GM12878 (cell line): Measurements from ENCODE around the gene IL10RA. TPM values are rescaled to one million over a fixed set of nuclear protein-coding genes. Genes with fewer than 3 reads are reported as not detected.
A peak's percentile ranks its signal among the peaks of the same experiment; 100 is the strongest.

Experiments
- ATAC-seq: fragments of 200-7000 bp; cut with Tn5 transposase; 3 replicates; pipeline ENCODE4 v1.9.1; 2020; ENCODE audit warnings: mild to moderate bottlenecking, moderate library complexity
- BruUV-seq: library from RNA; stranded (reverse); fragments of 400-500 nt; replicated peaks from 2 replicates; lab custom pipeline; 2021; lab: Mats Ljungman, UMichigan
- CTCF ChIA-PET: fragments of 300-600 bp; sonication (Branson Sonifier 250); formaldehyde crosslinking; extraction: SDS; loops from one replicate; lab custom pipeline; 2021; ENCODE audit warnings: inconsistent platforms; lab: Yijun Ruan, JAX
- POLR2A ChIA-PET: fragments of 350-600 bp; formaldehyde crosslinking; extraction: SDS; loops from one replicate; lab custom pipeline; 2021; ENCODE audit warnings: inconsistent platforms; lab: Charles Lee
- RAD21 ChIA-PET: fragments of 300-600 bp; sonication (Branson Sonifier 250); formaldehyde crosslinking; loops from one replicate; lab custom pipeline; 2023; ENCODE audit warnings: antibody characterized with exemption; ENCODE audit not compliant: unreplicated experiment; lab: Charles Lee
- SMC1A ChIA-PET: fragments of 300-600 bp; sonication (Branson Sonifier 250); formaldehyde crosslinking; loops from one replicate; lab custom pipeline; 2023; ENCODE audit not compliant: unreplicated experiment, uncharacterized antibody; lab: Charles Lee
- DNase-seq: peaks from one replicate; pipeline ENCODE4 v3.0.0-alpha.2; 2011; ENCODE audit warnings: low read depth, low spot score
- FAIRE-seq: peaks from 3 replicates; lab custom pipeline; 2011; peaks lifted over from hg19 to GRCh38; lab: Jason Lieb, UNC
- H2AFZ ChIP-seq: 2 replicates; pipeline ENCODE4 v1.6.0; 2011; ENCODE audit warnings: low read depth, low read length, control low read depth; ENCODE audit not compliant: control insufficient read depth
- H3K27ac ChIP-seq: 2 replicates; pipeline ENCODE4 v1.5.1; 2011; ENCODE audit warnings: control low read depth; ENCODE audit not compliant: control insufficient read depth, insufficient read depth
- H3K27me3 ChIP-seq, 2 experiments: replicated peaks in 1 of 2; 2 replicates each; pipeline versions ENCODE4 v1.6.0 to v1.6.1; 2011; ENCODE audit warnings: low read length in 1 of 2; ENCODE audit not compliant: control insufficient read depth in 2 of 2, insufficient read depth in 2 of 2
- H3K36me3 ChIP-seq, 2 experiments: 2 replicates each; pipeline ENCODE4 v1.5.1; 2011; ENCODE audit warnings: low read length in 1 of 2; ENCODE audit not compliant: control insufficient read depth in 2 of 2, insufficient read depth in 2 of 2
- H3K4me1 ChIP-seq: 2 replicates; pipeline ENCODE4 v1.6.1; 2011; ENCODE audit warnings: mild to moderate bottlenecking, low read length, moderate library complexity, mixed read lengths; ENCODE audit not compliant: control insufficient read depth, insufficient read depth
- H3K4me2 ChIP-seq: 2 replicates; pipeline ENCODE4 v1.6.0; 2011; ENCODE audit warnings: control low read depth; ENCODE audit not compliant: control insufficient read depth, insufficient read depth
- H3K4me3 ChIP-seq: fragments of 200-600 bp; sonication (generic); 2 replicates; pipeline ENCODE4 v1.5.1; 2016
- H3K79me2 ChIP-seq: 2 replicates; pipeline ENCODE4 v1.6.0; 2011; ENCODE audit warnings: low read length; ENCODE audit not compliant: control insufficient read depth, insufficient read depth
- H3K9ac ChIP-seq: 2 replicates; pipeline ENCODE4 v1.8.0; 2011; ENCODE audit warnings: low read length, control low read depth, mixed read lengths; ENCODE audit not compliant: control insufficient read depth, insufficient read depth
- H3K9me3 ChIP-seq: replicated peaks from 3 replicates; pipeline ENCODE4 v1.5.1; 2011; ENCODE audit warnings: mild to moderate bottlenecking, low read length; ENCODE audit not compliant: control insufficient read depth, insufficient read depth
- H4K20me1 ChIP-seq: 2 replicates; pipeline ENCODE4 v1.6.0; 2011; ENCODE audit not compliant: control insufficient read depth, insufficient read depth
- CHD1 ChIP-seq: IDR thresholded peaks from 2 replicates; pipeline ENCODE4 v1.6.1; 2012; ENCODE audit warnings: low read depth, low read length, improper control_type of control experiment
- CHD2 ChIP-seq: IDR thresholded peaks from 2 replicates; pipeline ENCODE4 v1.6.1; 2011; ENCODE audit warnings: low read depth, low read length, improper control_type of control experiment, borderline replicate concordance
- ELK1 ChIP-seq: IDR thresholded peaks from 2 replicates; pipeline ENCODE4 v1.6.1; 2012; ENCODE audit warnings: low read depth, low read length, improper control_type of control experiment
- ETV6 ChIP-seq, 2 experiments: fragments of 450-650 bp in 1 of 2; IDR thresholded peaks in 1 of 2; conservative IDR thresholded peaks in 1 of 2; 2 replicates each; pipeline ENCODE4 v1.6.1; 2014; ENCODE audit warnings: antibody characterized with exemption in 1 of 2, borderline replicate concordance in 1 of 2, low read depth in 1 of 2, mild to moderate bottlenecking in 1 of 2, moderate library complexity in 1 of 2
- GATAD2B ChIP-seq: fragments of 450-650 bp; conservative IDR thresholded peaks from 2 replicates; pipeline ENCODE4 v1.6.1; 2017; ENCODE audit warnings: low read depth, mild to moderate bottlenecking, moderate library complexity
- HCFC1 ChIP-seq: fragments of 150-350 bp; IDR thresholded peaks from 2 replicates; pipeline ENCODE4 v1.6.1; 2014; ENCODE audit warnings: low read length
- IKZF1 ChIP-seq: fragments of 450-650 bp; conservative IDR thresholded peaks from 2 replicates; pipeline ENCODE4 v1.6.1; 2017; ENCODE audit warnings: antibody characterized with exemption, mild to moderate bottlenecking
- KAT2A ChIP-seq: conservative IDR thresholded peaks from 2 replicates; pipeline ENCODE4 v1.6.1; 2011; ENCODE audit warnings: low read depth, low read length; ENCODE audit not compliant: control insufficient read depth
- LARP7 ChIP-seq: fragments of 450-650 bp; IDR thresholded peaks from 2 replicates; pipeline ENCODE4 v1.6.1; 2017; ENCODE audit warnings: mild to moderate bottlenecking
- RELB ChIP-seq: fragments of 450-650 bp; IDR thresholded peaks from 2 replicates; pipeline ENCODE4 v1.6.1; 2017; ENCODE audit warnings: low read depth, mild to moderate bottlenecking, moderate library complexity
- RFX5 ChIP-seq: IDR thresholded peaks from 2 replicates; pipeline ENCODE4 v1.6.1; 2011; ENCODE audit warnings: low read depth, low read length, improper control_type of control experiment
- SP1 ChIP-seq: IDR thresholded peaks from one replicate; pipeline ENCODE4 v1.6.1; 2011; ENCODE audit warnings: low read depth, low read length
- SUZ12 ChIP-seq: fragments of 200-600 bp; sonication (generic); IDR thresholded peaks from one replicate; pipeline ENCODE4 v1.6.1; 2018; ENCODE audit warnings: antibody characterized with exemption, mild to moderate bottlenecking; ENCODE audit not compliant: unreplicated experiment
- TARDBP ChIP-seq: IDR thresholded peaks from 2 replicates; pipeline ENCODE4 v1.6.1; 2016; ENCODE audit warnings: borderline replicate concordance
- ZBTB40 ChIP-seq: fragments of 450-650 bp; IDR thresholded peaks from 2 replicates; pipeline ENCODE4 v1.6.1; 2016; ENCODE audit warnings: mild to moderate bottlenecking, moderate library complexity, borderline replicate concordance
- ZNF24 ChIP-seq: fragments of 450-650 bp; IDR thresholded peaks from 2 replicates; pipeline ENCODE4 v1.6.1; 2017; ENCODE audit warnings: antibody characterized with exemption, mild to moderate bottlenecking
- WGBS: methylation state at CpG from one replicate; pipeline ENCODE4 v1.1.6; 2016; ENCODE audit warnings: low lambda C conversion rate; ENCODE audit not compliant: insufficient replicate concordance, insufficient coverage; ENCODE audit errors: missing lambda C conversion rate; 5-methylcytosine and 5-hydroxymethylcytosine counted together
- in situ Hi-C: fragments of 300-500 bp; cut with MboI; formaldehyde crosslinking; loops from 9 replicates; pipeline ENCODE4 v1.14.3; 2018; ENCODE audit warnings: mixed read lengths
- intact Hi-C: fragments of 100-400 bp; cut with micrococcal nuclease; formaldehyde crosslinking; loops from one replicate; pipeline ENCODE4 v1.14.2; 2022; ENCODE audit not compliant: unreplicated experiment
- polyA plus RNA-seq, 11 experiments: library from polyadenylated mRNA; depleted of rRNA in 4 of 11; unstranded in 6 of 11; stranded (reverse) in 5 of 11; fragments of >200 nt; fragmentation: Nextera tagmentation in 4 of 11; fragmentation: Illumina TruSeq in 1 of 11; extraction: Ambion mirVana in 4 of 11; extraction: Trizol in 1 of 11; gene quantifications; 1 replicate in 1 of 11; 2 replicates in 10 of 11; pipeline versions ENCODE4 v1.2.1 to v1.2.3, GENCODE V29; 2011 to 2016; ENCODE audit warnings: inconsistent platforms in 2 of 11, missing spikeins in 2 of 11, low read depth in 1 of 11
- total RNA-seq, 4 experiments: library from RNA; depleted of rRNA in 3 of 4; stranded (reverse); fragments of >200 nt in 3 of 4; fragmentation: Illumina TruSeq in 1 of 4; extraction: Trizol in 1 of 4; gene quantifications; 2 replicates each; pipeline versions ENCODE4 v1.2.1 to v1.2.3, GENCODE V29; 2013 to 2021

IL10RA gene
- total and polyA plus RNA-seq, 10 of the 15 experiments (the other 5 are each of a cell fraction or from before 2014, with no cell fraction given), result 0.77 to 45.9 (median 9.6) TPM

- CTCF ChIA-PET, result interaction anchor here (0.8 to 5.5 kb wide), 15 partner anchors 11 to 620 kb away, joined by 3 to 81 read pairs (median 4); no protein-coding TSS in a partner anchor
- Histone ChIP-seq H3K4me2 (no peak overlapping the region), H3K36me3 (no peaks in the 10 kb centered on the region), H3K9me3 (no peaks in the 10 kb centered on the region), H4K20me1 (no peaks in the 10 kb centered on the region), H2AFZ (no peak overlapping the region), H3K9ac (no peak overlapping the region), H3K27me3 (no peaks in the 10 kb centered on the region), H3K79me2 (no peaks in the 10 kb centered on the region), H3K27ac (no peak overlapping the region), H3K4me3 (no peak overlapping the region), H3K4me1 (peaks cover 20% of the 10 kb centered on the region)
- RAD21 ChIA-PET, result interaction anchor here (0.7 to 4.6 kb wide), 14 partner anchors 14 to 237 kb away, joined by 3 to 35 read pairs (median 4); partner anchors contain the start of gene IL10RA
- WGBS, result 34% methylated on average over 5 of the region's 5 CpGs
- BruUV-seq, result no TSS peak
- intact Hi-C loops (loop anchor here (5.0 kb wide), 1 partner anchor 34 kb away; no protein-coding TSS in a partner anchor), in situ Hi-C loops (loop anchor here (5.0 kb wide), 1 partner anchor 99 kb away; no protein-coding TSS in a partner anchor)
- DNase-seq, result peak; percentile 44
- POLR2A ChIA-PET, result interaction anchor here (0.7 to 2.6 kb wide), 8 partner anchors 12 to 82 kb away, joined by 3 to 9 read pairs (median 6); partner anchors contain the start of gene IL10RA
- SMC1A ChIA-PET, result interaction anchor here (0.6 to 5.6 kb wide), 28 partner anchors 9 to 239 kb away, joined by 3 to 58 read pairs (median 4); partner anchors contain the start of genes FXYD2 and IL10RA
- FAIRE-seq, result no peak
- peak; percentile 88 for ATAC-seq
- no peak for TF ChIP-seq HCFC1
- TF ChIP-seq CHD1, result no peak
- TF ChIP-seq ELK1, result no peak
- no peak for TF ChIP-seq TARDBP
- TF ChIP-seq ZBTB40, result no peak
- no peak for TF ChIP-seq CHD2
- peak; percentile 29 for TF ChIP-seq GATAD2B
- TF ChIP-seq ETV6 (conservative IDR thresholded peaks at IDR 0.05 in 1 of 2, IDR thresholded peaks at IDR 0.05 in 1 of 2; ENCODE audit: borderline replicate concordance in 1 of 2, low read depth in 1 of 2), result no peak
- no peak for TF ChIP-seq KAT2A
- TF ChIP-seq LARP7, result no peak
- TF ChIP-seq SUZ12, result no peak
- peak; percentile 86 for TF ChIP-seq RELB
- TF ChIP-seq RFX5, result no peak
- no peak for TF ChIP-seq ZNF24
- peak; percentile 83 for TF ChIP-seq IKZF1
- no peak for TF ChIP-seq SP1
These were observed 60.1 kb downstream of the IL10RA start for GRCh38 chr11:118046051-118046963.
